HepG2 (cell line): ENCODE measurements around the gene GPATCH8. TPM values are rescaled to one million over a fixed set of nuclear protein-coding genes. Genes with fewer than 3 reads are reported as not detected.

Experiments
- CSRNP1 ChIP-seq: sonication (generic); formaldehyde crosslinking; IDR thresholded peaks from 2 replicates; pipeline ENCODE4 v1.8.1; 2023; ENCODE audit warnings: mild to moderate bottlenecking, missing genetic modification reagents
- DNMT3B ChIP-seq: conservative IDR thresholded peaks from 2 replicates; pipeline ENCODE4 v1.6.1; 2016; ENCODE audit warnings: missing biosample characterization, control low read depth
- EED ChIP-seq: sonication (generic); formaldehyde crosslinking; IDR thresholded peaks from 2 replicates; pipeline ENCODE4 v1.5.0; 2020; ENCODE audit warnings: mild to moderate bottlenecking, missing genetic modification reagents
- ESRRA ChIP-seq: sonication (generic); formaldehyde crosslinking; IDR thresholded peaks from 2 replicates; pipeline ENCODE4 v1.5.1; 2020; ENCODE audit warnings: mild to moderate bottlenecking, low read depth, missing genetic modification reagents
- FLYWCH1 ChIP-seq: sonication (generic); formaldehyde crosslinking; IDR thresholded peaks from 2 replicates; pipeline ENCODE4 v1.8.1; 2023; ENCODE audit warnings: mild to moderate bottlenecking, missing genetic modification reagents
- MTA3 ChIP-seq: sonication (generic); formaldehyde crosslinking; IDR thresholded peaks from 2 replicates; pipeline ENCODE4 v1.4.0; 2020; ENCODE audit warnings: missing genetic modification reagents
- NBN ChIP-seq: fragments of 450-650 bp; conservative IDR thresholded peaks from 2 replicates; pipeline ENCODE4 v1.6.1; 2017
- NR2F1 ChIP-seq, 2 experiments: fragments of 450-650 bp in 1 of 2; formaldehyde crosslinking in 1 of 2; IDR thresholded peaks; 2 replicates each; pipeline versions ENCODE4 v1.5.0 to v1.6.1; 2016 to 2020; ENCODE audit warnings: mild to moderate bottlenecking in 1 of 2, missing compliant biosample characterization in 1 of 2, missing genetic modification reagents in 1 of 2, moderate library complexity in 1 of 2
- ZNF644 ChIP-seq: IDR thresholded peaks from 2 replicates; pipeline ENCODE4 v1.6.1; 2016; ENCODE audit warnings: low read depth
- ZNF772 ChIP-seq: sonication (generic); formaldehyde crosslinking; IDR thresholded peaks from 2 replicates; pipeline ENCODE4 v1.5.0; 2020; ENCODE audit warnings: mild to moderate bottlenecking, missing genetic modification reagents
- polyA plus RNA-seq, 8 experiments: library from polyadenylated mRNA; depleted of rRNA in 3 of 8; stranded (reverse) in 7 of 8; unstranded in 1 of 8; fragments of >200 nt; fragmentation: Illumina TruSeq in 4 of 8; extraction: Trizol in 4 of 8; gene quantifications; 2 replicates each; pipeline versions ENCODE4 v1.2.1 to v1.2.3, GENCODE V29; 2011 to 2016; ENCODE audit warnings: low read depth in 4 of 8, missing spikeins in 1 of 8, mixed read lengths in 1 of 8; ENCODE audit not compliant: insufficient read depth in 1 of 8
- total RNA-seq, 5 experiments: library from RNA; depleted of rRNA; stranded (reverse); fragments of >200 nt; fragmentation: Illumina TruSeq; extraction: Trizol; gene quantifications; 2 replicates each; pipeline ENCODE4 v1.2.3, GENCODE V29; 2016; ENCODE audit warnings: low read depth in 1 of 5
- TF ChIP-seq, protein P1 (sequence below): sonication (generic); formaldehyde crosslinking; IDR thresholded peaks from 2 replicates; pipeline ENCODE4 v1.8.1; 2023; ENCODE audit warnings: missing genetic modification reagents, mild to moderate bottlenecking, borderline replicate concordance
- TF ChIP-seq, protein P2 (sequence below): sonication (generic); formaldehyde crosslinking; IDR thresholded peaks from 2 replicates; pipeline ENCODE4 v1.5.0; 2020; ENCODE audit warnings: mild to moderate bottlenecking, missing genetic modification reagents, borderline replicate concordance
- TF ChIP-seq, protein P3 (sequence below): sonication (generic); formaldehyde crosslinking; IDR thresholded peaks from 2 replicates; pipeline ENCODE4 v1.9.0; 2021; ENCODE audit warnings: missing genetic modification reagents, mild to moderate bottlenecking, borderline replicate concordance

The GPATCH8 gene
- total and polyA plus RNA-seq, 2 of the 13 experiments (the other 11 are each of a cell fraction or from before 2014, with no cell fraction given), result 20.7 to 21.5 TPM

- TF ChIP-seq EED (CRISPR knock-in tag) (no peak), NR2F1 (CRISPR knock-in tag; IDR thresholded peaks at IDR 0.05) (no peak), ZNF772 (no peak), FLYWCH1 (CRISPR knock-in tag) (no peak), DNMT3B (no peak), ESRRA (CRISPR knock-in tag) (no peak), MTA3 (CRISPR knock-in tag) (no peak), NBN (no peak), CSRNP1 (CRISPR knock-in tag) (no peak), ZNF644 (CRISPR knock-in tag) (no peak)
- TF ChIP-seq, protein P1, sequence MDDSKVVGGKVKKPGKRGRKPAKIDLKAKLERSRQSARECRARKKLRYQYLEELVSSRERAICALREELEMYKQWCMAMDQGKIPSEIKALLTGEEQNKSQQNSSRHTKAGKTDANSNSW, result no peak
- TF ChIP-seq, protein P2, sequence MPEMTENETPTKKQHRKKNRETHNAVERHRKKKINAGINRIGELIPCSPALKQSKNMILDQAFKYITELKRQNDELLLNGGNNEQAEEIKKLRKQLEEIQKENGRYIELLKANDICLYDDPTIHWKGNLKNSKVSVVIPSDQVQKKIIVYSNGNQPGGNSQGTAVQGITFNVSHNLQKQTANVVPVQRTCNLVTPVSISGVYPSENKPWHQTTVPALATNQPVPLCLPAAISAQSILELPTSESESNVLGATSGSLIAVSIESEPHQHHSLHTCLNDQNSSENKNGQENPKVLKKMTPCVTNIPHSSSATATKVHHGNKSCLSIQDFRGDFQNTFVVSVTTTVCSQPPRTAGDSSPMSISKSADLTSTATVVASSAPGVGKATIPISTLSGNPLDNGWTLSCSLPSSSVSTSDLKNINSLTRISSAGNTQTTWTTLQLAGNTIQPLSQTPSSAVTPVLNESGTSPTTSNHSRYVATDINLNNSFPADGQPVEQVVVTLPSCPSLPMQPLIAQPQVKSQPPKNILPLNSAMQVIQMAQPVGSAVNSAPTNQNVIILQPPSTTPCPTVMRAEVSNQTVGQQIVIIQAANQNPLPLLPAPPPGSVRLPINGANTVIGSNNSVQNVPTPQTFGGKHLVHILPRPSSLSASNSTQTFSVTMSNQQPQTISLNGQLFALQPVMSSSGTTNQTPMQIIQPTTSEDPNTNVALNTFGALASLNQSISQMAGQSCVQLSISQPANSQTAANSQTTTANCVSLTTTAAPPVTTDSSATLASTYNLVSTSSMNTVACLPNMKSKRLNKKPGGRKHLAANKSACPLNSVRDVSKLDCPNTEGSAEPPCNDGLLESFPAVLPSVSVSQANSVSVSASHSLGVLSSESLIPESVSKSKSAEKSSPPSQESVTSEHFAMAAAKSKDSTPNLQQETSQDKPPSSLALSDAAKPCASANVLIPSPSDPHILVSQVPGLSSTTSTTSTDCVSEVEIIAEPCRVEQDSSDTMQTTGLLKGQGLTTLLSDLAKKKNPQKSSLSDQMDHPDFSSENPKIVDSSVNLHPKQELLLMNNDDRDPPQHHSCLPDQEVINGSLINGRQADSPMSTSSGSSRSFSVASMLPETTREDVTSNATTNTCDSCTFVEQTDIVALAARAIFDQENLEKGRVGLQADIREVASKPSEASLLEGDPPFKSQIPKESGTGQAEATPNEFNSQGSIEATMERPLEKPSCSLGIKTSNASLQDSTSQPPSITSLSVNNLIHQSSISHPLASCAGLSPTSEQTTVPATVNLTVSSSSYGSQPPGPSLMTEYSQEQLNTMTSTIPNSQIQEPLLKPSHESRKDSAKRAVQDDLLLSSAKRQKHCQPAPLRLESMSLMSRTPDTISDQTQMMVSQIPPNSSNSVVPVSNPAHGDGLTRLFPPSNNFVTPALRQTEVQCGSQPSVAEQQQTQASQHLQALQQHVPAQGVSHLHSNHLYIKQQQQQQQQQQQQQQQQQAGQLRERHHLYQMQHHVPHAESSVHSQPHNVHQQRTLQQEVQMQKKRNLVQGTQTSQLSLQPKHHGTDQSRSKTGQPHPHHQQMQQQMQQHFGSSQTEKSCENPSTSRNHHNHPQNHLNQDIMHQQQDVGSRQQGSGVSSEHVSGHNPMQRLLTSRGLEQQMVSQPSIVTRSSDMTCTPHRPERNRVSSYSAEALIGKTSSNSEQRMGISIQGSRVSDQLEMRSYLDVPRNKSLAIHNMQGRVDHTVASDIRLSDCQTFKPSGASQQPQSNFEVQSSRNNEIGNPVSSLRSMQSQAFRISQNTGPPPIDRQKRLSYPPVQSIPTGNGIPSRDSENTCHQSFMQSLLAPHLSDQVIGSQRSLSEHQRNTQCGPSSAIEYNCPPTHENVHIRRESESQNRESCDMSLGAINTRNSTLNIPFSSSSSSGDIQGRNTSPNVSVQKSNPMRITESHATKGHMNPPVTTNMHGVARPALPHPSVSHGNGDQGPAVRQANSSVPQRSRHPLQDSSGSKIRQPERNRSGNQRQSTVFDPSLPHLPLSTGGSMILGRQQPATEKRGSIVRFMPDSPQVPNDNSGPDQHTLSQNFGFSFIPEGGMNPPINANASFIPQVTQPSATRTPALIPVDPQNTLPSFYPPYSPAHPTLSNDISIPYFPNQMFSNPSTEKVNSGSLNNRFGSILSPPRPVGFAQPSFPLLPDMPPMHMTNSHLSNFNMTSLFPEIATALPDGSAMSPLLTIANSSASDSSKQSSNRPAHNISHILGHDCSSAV (CRISPR knock-in tag), result no peak
- TF ChIP-seq, protein P3, sequence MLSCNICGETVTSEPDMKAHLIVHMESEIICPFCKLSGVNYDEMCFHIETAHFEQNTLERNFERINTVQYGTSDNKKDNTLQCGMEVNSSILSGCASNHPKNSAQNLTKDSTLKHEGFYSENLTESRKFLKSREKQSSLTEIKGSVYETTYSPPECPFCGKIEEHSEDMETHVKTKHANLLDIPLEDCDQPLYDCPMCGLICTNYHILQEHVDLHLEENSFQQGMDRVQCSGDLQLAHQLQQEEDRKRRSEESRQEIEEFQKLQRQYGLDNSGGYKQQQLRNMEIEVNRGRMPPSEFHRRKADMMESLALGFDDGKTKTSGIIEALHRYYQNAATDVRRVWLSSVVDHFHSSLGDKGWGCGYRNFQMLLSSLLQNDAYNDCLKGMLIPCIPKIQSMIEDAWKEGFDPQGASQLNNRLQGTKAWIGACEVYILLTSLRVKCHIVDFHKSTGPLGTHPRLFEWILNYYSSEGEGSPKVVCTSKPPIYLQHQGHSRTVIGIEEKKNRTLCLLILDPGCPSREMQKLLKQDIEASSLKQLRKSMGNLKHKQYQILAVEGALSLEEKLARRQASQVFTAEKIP (CRISPR knock-in tag), result no peak
Measured at GRCh38 chr17:44444735-44445105, 58.5 kb downstream of the GPATCH8 start (continued).
